ENCODE measurements around the gene TMEM109.

- no peak for TF ChIP-seq SIN3A (IDR thresholded peaks at IDR 0.05; ENCODE audit: borderline replicate concordance, low read depth, low read length)
- TF ChIP-seq RELA (CRISPR knock-in tag; IDR thresholded peaks at IDR 0.05) = no peak
- no peak for TF ChIP-seq HDAC6 (IDR thresholded peaks at IDR 0.05; ENCODE audit: low read depth, low read length)
Observed at GRCh38 chr11:60922906-60923305, 8.9 kb downstream of the TMEM109 start.
